HFF-Myc (cell line): ENCODE data around the gene FMN2.

Experiments
- DNase-seq: peaks from one replicate; pipeline ENCODE4 v3.0.0-alpha.2; 2011; ENCODE audit warnings: low read depth; ENCODE audit errors: extremely low read depth
- H3K4me3 ChIP-seq: replicated peaks from 2 replicates; pipeline ENCODE4 v1.5.1; 2011; ENCODE audit warnings: low read depth, mild to moderate bottlenecking, control low read depth, low read length
- TF ChIP-seq, protein P1 (sequence below): IDR thresholded peaks from 2 replicates; pipeline ENCODE4 v1.5.1; 2012; ENCODE audit warnings: mild to moderate bottlenecking, low read depth, low read length, control low read depth; ENCODE audit errors: missing control alignments

FMN2 gene

DNA sequence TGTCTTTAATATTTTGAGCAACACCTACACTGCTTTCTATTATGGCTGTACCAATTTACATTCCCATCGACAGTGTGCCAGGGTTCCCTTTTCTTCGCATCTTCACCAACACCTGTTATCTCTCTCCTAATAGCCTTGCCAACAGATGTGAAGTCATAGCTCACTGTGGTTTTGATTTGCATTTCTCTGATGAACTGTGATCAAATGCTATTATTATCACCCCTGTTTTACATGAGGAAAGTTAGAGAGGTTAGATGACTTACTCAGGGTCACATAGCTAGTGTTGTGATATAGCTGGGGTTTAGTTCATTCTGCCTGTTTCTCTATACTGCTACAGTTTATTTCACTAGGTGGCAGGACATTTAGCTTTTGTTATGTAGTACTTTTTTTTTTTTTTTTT lies 204.1 kb downstream of the FMN2 start:
- DNase-seq = no peak
- H3K4me3 ChIP-seq = no peak overlapping the region
- TF ChIP-seq, protein P1, sequence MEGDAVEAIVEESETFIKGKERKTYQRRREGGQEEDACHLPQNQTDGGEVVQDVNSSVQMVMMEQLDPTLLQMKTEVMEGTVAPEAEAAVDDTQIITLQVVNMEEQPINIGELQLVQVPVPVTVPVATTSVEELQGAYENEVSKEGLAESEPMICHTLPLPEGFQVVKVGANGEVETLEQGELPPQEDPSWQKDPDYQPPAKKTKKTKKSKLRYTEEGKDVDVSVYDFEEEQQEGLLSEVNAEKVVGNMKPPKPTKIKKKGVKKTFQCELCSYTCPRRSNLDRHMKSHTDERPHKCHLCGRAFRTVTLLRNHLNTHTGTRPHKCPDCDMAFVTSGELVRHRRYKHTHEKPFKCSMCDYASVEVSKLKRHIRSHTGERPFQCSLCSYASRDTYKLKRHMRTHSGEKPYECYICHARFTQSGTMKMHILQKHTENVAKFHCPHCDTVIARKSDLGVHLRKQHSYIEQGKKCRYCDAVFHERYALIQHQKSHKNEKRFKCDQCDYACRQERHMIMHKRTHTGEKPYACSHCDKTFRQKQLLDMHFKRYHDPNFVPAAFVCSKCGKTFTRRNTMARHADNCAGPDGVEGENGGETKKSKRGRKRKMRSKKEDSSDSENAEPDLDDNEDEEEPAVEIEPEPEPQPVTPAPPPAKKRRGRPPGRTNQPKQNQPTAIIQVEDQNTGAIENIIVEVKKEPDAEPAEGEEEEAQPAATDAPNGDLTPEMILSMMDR = no peak

DNA sequence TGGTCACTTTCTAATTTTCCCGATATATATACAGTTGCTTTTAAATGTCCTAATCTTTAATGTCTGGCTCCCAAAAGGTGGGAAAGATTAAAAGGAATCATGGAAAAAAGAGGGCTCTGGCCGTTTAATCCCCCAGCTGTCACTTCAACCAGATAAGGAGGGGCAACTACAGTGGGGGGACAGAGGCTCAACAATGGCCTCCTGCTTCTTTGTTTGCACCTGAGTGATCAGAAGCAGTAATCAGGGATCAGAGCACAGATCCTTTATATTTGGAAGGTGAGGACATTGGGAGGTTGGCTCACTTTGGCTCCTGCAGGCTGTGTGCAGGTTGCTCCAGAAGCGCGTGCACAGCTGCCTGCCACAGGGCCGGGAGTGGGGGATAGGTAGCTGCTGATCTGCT lies 212.8 kb downstream of the FMN2 start:
- DNase-seq = no peak
- TF ChIP-seq, protein P1 = no peak
- H3K4me3 ChIP-seq = no peak overlapping the region

DNA sequence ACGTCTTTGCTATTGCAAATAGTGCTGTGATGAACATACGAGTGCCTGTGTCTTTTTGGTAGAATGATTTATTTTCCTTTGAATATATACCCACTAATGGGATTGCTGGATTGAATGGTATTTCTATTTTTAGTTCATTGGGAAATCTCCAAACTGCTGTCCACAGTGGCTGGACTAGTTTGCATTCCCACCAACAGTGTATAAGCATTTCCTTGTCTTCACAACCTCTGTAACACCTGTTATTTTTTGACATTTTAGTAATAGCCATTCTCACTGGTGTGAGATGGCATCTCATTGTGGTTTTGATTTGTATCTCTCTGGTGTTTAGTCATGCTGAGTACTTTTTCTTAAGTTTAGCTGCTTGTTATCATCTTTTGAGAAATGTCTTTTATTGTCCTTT lies 215.0 kb downstream of the FMN2 start:
- no peak for DNase-seq
- H3K4me3 ChIP-seq = no peak overlapping the region
- TF ChIP-seq, protein P1 = no peak

DNA sequence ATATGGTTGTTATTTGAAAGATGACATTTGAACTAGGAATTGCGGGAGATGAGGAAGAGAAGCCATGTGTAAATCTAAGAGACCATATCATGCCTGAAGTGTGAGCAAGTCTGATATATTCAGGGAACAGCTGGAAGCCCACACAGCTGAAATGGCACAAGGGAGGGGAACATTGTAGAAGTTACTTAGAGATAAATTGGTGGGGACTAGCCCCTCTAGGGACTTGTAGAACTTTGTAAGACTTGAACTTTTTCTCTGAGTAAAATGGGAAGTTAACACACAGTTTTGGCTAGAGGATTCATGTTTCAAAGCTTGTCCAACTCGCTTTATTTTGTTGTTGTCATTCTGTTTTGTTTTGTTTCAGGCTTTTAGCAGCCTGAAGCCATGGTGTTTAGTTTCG lies 216.4 kb downstream of the FMN2 start:
- TF ChIP-seq, protein P1 = no peak
- H3K4me3 ChIP-seq = no peak overlapping the region
- DNase-seq = no peak

DNA sequence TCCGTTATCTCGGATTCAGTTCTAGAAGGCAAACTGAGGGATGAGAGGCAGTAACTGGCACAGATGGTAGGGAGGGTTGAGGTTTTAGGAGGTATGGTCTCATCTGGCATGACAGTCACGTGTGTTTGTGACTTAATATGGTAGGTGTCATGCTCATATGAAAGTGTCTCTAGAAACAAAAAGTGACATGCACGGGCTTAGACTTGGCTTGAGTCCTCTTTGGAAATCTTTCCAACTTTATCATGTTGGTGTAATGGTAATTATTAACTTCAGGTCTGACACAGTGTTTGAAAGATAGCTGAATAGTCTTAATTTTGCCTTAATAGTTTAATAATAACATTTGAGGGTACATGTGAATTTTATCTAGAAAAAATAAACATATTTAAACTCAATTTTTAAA lies 218.1 kb downstream of the FMN2 start:
- TF ChIP-seq, protein P1 = no peak
- H3K4me3 ChIP-seq = no peak overlapping the region
- DNase-seq = no peak

DNA sequence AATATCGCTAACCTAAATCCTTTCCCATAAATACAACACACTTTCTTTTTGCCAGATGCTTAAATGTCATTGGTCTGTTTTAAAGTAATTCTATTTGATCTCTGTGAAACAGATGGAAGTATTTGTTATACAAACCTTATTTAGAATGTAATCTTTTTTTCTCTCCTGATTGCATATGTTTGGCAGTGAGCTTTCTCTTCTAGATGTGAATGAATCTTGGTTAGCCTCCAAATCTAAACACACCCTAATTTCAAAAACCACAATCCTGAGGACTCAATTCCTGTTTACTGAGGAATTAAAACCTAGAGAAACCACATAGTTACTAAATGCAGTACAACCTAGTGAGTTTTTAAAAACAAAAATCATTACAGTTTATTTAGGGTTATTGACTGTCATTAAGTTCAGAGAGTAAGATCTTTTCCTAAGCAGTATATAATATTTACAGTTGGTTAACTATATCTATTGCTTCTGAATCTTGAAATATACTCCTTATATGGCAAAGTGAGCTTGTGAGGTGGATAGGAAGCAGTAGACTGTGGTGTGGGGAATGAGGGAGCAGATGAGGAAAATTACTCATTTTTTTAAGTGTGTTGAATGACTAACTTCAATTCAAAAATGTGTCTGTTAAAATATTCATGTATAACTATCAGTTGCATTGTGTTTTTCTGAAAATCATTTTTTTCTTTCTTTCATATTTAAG lies 218.7 kb downstream of the FMN2 start:
- DNase-seq = peak; percentile 77
- H3K4me3 ChIP-seq = no peak overlapping the region
- TF ChIP-seq, protein P1 = no peak

DNA sequence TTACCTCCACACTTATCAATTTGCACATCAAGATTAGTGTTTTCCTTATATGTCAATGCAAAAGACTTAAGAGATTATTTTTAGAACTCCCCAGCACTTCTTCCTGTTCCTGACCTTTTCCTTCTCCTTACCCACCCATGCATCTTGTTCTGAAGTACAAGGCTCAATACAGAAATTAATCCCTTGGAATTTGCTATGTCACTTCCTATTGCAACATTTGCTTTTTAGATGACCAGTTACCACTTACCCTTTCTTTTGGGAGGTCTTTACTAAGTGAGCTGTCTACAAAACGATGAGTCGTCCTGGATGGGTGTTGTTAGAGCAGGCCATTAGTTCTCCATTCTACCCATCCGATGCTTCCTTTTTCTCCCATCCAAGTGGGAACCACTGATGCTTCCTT lies 221.2 kb downstream of the FMN2 start:
- DNase-seq = peak; percentile 61
- TF ChIP-seq, protein P1 = no peak

More for the DNA sequence above, 221.2 kb downstream of the FMN2 start:
- H3K4me3 ChIP-seq = no peak overlapping the region
